CD1c-positive myeloid dendritic cell (primary cell): ENCODE data around the gene PLEKHG1.
A peak's percentile ranks its signal among the peaks of the same experiment; 100 is the strongest.

Experiments
- DNase-seq: peaks from one replicate; pipeline ENCODE4 v3.0.0-alpha.2; 2016; ENCODE audit errors: extremely low spot score

PLEKHG1 gene

DNA sequence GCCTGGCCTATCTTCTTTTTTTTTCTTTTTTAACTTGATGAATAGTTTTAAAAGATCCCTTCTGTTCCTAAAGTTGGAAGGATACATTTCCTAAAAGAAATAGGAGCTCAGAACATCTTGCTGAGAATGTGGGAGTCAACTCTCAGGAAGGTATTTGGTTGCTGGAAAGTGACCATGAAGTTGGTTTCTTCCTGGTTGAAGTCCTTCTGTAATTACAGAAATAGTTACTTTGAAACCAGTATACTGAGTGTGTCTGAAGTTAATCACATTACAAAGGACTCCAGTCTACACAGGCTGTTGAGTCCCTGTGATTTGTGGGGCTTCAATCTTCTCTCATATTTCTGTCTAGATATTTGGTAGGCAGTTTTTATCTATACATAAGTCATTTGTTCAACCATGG, 9.8 kb upstream of the PLEKHG1 start:
- DNase-seq, result no peak

DNA sequence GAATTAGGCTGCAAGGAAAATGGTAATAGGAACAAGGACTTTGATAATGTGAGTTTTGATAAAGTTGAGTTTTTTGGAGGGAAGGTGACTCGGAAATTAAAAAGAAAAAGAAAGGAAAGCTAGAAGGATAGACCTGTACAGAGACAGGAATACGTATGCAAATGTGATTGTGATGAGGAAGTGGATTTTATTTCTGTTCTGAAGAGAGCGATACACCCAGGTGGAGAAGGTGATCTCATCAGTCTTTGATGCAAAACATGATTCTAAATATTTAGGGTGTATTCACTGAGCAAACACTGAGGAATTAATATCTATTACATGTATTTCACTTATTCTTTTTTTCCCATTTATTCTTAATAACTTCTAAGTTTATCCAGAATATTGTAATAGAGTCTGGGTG, 9.2 kb upstream of the PLEKHG1 start:
- DNase-seq, result no peak

DNA sequence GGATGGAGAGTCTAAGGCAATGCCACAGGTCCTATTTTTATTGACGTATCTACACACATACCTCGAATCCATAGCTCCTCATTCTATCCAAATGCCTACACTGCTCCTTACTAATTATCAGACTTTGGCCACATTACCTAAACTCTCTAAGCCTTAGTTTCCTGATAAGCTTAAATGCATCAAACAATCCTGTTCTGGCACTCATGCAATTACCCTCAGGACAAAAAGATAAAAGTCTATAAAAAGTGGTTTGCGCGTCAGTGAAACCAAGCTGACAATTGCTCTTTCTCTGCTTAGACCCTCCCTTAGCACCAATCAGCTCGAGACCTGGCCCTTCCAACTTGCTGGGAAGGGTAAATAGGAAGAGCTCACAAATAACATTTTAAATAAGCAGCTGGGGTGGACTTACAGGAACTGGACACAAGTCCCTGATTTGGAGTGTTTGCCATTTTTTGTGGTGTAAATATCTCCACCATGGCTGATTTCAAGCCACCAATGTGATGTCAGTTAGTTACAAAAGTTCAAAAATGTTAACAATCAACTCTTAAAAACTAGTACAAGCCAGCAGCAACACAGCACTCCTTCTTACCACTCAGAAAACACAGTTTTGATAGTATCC, 7.2 kb upstream of the PLEKHG1 start:
- no peak for DNase-seq

DNA sequence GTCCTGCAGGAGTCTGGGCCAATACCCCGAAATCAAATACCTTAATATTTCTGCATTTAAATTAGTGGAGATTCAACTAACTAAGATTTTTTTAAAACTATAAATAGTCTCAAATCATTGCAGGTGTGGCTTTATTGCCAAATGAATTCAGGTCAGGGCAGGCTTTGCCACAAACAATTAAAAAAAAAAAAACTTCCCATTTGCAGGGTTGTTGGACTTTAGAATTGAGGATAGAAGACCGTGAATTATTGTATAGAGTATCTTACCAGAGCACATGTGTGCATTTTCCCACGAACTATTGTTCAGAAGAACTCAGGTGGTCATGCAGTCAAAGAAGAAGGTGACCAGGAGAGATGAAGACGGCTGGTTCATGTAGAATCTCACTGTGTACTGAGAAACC, 6.6 kb upstream of the PLEKHG1 start:
- DNase-seq, result no peak

DNA sequence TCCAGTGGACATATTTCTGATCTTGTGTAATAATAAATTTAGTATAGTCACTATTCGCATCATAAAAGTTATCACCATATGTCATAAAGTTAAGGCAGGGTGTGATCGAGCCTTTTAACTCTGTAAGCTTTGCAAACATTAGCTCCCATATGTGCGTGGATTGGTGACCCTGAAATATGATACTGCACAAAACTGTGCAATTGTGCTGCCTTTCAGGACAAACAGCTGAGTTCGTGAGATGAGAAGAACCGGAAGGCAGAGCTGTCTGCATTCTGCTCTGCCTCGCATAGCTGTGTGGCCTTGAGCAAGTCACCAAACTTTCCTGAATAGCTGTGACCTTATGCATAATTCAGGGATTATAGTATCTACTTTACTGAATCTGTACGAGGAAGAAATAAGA, 3.2 kb upstream of the PLEKHG1 start:
- no peak for DNase-seq

DNA sequence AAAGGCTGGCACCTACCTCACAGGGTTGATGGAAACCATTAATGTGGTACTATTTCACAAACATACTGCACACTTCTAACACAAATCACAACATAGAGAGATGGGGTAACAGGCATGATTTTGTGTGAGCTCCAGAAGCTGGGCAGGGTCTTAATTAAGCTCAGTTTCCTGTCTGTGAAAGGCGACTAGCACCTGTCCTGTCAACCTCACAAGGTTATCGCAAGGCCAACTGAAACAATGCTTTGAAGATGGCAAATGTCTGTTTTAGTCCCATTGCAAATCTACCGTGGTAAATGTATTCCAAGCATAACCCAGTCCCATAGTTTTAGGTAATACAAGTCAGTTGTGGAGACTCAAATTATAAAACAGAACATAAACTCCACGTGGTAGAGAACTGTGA, 1.3 kb upstream of the PLEKHG1 start:
- no peak for DNase-seq

DNA sequence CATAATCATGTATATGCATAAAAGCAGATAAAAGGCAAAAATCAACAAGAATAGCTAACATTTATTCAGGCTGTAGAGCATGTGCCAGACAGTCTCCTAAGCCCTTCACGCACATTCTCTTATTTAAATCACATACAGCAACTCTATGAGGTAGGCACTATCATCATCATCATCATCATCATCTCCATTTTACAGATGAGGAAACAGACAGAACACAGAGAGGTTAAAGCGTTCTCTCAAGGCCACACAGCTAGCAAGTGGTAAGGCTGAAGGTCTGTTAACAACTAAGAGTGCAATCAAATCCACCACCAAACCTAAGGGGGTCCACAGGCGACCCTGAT, 857 bp upstream of the PLEKHG1 start:
- no peak for DNase-seq

DNA sequence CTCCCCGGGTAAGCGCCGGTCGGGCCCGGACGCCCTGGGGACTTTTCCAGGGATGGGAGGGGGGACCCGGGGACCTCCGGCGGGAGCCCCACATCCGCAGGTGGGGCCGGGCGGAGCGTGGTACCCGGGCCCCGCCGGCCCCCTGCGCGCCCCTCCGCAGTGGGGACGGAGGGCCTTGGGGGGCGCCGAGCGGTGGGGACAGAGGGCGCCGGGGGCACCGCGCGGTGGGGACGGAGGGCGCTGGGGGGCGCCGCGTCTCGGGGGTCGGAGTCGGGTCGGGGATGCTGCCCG, 270 bp downstream of the PLEKHG1 start:
- DNase-seq, result no peak

DNA sequence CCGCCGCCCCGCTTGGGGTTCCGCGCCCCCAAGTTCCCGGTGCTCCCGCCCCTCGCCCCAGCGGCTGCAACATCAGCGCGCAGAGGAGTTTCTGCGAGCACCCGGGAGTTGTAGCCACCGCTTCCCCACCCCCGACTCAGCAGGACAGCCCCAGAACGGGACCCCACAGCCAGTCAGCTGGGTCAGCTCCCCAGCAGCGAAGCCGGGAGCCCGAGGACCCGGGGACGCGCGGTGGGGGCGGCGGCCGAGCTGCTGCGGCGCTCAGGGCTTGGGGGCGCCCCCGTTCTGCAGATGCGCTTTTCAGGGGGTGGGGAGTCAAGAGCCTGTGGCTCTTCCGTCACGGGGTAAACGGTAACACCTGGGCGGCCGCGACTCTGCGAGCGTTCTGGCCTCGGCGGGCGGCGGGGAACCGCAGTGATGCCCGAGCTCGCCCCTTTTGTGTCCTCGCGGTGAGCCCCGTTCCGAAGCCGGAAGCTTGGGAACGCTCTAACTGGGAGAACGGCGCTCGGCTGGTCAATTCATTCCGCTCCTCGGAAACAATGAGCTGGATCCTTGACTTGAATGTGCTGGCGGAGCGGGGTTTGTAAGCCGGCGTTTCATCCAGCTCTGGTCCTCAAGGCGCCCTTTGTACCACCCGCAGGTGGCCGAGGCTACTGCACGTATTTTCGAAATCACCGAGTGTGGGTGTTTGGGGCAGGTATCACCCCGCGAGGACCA, 774 bp downstream of the PLEKHG1 start:
- peak; percentile 25 for DNase-seq

DNA sequence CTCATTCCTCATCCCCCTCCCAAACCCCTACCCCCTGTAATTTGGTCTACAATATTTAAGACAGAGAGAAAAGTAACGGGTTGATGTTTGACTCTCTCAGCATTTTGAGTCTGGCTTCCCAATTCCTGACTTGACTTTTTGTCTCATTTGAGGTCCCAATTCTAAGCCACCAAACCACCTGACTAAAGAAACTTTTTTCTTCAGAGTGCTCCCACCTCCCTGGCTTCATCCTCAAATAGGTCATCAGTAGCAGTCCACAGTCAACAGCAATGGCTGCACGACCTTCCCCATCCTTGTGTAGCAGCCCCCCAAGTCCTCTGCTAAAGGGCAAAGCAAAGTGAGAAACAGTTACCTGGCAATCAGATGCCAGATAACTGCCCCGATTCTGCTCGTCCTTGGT, 1.8 kb downstream of the PLEKHG1 start:
- no peak for DNase-seq

DNA sequence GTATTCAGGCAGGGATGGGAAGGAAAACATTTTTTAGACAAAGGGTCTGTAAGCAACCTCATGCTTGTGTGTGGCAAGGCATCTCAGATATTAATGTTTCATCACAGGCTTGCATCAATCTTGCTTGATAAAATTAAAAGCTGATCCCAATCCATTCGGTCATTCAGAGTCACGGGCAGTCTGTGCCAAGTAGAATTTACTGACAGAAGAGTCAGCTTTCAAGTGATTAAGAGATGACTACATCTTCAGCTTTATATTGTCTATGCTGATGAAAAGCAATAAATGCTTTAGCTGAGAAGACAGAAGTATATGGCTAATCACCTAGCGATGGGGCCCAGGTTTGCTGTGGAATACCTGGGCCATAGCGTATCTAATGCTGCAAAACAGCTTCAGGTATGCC, 3.5 kb downstream of the PLEKHG1 start:
- DNase-seq, result no peak

DNA sequence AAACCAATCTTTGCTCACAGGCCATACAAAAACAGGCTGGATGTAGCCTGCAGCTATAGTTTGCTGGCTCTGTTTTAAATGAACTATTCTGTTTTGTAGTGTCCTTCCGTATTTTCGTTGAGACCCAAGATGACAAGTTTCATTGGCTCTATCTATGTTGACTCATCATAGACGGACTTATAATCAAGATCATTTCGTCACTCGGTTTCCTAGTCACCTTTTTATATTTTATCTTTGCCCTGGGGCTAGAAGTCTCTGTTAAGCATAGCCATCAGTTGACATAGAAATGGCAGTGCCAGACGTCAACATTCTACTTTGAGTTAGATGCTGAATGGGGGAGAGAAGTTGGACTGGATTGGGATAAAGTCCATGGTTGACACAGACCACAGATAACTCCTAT, 4.8 kb downstream of the PLEKHG1 start:
- DNase-seq, result no peak

DNA sequence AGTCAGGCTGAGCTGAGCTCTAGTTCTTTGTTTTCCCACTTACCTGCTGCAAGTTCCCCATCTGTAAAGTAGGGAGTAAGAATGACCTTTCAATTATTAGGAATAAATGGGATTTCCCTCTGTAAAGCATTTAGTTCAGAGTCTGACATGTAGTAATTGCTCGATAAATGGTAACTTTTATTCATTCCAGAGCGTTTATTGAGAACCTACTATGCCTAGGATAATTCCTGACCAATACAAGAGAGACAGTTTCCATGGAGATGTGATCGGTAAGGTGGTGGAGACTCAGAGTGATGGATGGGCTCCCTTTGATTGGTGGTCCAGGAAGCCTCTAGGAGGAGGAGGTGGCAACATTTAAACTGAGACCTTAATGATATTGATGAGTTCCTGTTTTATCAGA, 5.6 kb downstream of the PLEKHG1 start:
- no peak for DNase-seq

DNA sequence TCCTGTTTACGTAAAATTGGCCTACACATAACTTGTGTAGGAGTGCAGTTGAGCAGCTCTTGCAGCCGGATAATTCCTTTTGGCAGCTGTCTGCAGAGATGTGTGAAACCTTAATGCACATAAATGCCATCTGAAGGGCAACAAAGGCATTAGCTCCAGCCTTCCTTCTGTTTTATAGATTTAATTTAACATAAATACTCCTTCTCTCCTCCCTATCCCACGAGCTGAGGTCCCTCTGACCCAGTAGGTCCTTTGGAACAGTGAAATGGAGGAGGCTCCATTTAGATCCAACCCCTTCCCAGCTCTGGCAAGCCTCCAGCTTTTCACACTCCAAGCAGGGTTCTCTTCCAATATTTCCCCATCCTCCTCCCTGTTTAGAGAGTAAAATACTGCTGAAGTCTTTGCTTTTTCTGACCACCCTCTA, 6.5 kb downstream of the PLEKHG1 start:
- no peak for DNase-seq

DNA sequence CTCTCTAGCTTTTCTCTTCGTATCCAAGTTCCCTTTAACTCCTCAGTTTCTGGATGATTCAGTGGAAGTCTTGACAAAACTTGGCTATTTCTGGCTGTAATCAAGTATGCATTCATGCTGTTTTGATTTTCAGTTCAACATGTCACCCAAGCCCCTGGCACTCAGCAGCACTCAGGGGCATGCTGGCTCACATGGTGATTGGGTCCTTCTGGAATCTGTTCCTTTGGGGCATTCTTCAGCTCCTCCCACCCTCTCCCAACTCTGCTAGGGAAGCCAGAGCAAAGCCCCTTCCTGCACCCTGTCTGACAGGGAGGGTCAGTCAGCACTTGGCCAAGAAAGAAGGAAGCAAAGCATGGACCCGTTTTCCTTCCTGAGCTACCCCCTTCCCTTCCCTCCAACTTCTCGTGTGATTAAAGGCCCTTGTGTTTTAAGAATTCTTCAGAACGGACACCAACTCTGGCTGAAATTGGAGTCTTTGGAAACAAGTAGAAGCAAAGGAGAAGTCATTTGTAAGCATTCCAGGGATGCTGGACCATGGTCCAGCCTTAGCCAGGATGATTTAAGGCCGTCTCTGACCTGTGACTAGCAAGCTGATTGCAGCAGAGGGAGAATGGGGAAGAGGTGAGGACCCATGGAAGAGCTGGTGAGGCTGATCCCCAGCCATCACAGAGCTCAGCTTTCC, 7.1 kb downstream of the PLEKHG1 start:
- DNase-seq, result no peak

DNA sequence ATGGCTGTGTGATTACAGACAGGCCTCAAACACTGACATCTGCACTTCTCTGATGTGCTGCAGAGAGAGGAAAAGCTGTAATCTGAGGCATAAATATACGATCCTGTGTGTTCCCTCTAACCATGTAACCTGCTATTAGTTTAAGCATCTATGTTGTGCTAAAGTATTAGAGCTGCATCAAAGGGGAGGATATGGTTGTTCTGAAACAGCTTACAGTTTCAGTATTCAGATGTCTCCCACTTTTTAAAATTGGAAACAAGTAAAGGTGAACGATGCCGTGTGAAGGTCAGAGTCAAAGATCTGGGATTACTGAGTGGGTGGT, 7.6 kb downstream of the PLEKHG1 start:
- no peak for DNase-seq

DNA sequence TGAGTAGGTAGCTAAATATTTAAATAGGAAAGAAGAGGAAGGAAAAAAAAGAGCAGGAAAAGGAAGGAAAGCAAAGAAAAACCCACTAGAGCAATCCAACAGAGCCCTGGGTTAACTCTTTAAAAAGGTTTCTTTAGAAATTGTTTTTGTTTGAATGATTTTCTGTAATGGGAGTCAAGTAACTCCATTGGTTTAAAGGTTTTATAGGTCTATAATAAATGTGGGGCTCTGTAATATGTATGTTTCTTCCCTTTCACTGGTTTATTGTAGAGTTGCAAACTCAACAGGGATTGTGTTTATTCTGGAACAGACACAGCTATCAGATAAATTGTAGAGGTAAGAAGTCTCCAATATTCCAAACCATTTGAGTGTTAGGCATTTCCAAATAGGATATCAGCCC, 10.9 kb downstream of the PLEKHG1 start:
- DNase-seq, result no peak

DNA sequence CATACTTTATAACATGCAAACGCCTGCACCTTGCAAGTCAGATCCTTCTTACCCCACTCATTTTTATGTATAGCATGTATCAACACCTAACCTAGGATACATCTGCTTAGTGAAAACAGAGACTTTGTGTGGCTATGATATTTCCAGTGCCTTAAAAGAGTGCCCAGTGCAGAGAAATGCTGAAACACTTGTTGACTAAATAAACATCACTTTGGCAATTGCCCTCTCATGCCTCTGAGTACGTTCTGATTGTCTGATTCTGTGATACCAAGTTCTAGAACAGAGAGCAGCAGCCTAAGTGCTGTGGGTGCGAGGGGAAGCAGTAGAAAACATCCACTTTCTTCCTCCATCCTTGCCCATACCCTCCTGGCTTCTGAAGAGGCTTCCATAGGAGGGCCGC, 13.6 kb downstream of the PLEKHG1 start:
- DNase-seq, result no peak

DNA sequence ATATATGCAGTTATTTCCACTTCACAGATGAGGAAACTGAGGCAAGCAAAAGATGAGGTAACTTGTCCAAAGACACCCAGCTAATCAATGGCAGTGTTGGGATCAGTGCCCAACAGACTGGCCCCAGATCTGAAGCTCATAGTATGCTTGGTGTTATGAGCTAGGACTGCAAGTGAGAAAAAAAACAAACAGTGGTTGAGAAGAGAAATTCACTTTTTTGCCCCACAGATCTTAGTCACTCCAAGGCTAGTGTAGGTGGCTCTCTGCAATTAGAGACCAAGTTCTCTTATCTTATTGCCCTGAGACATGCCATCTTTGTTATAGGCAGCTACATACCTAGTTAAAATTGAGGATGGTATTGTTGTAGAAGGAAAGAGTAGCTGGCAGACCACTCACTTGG, 16.3 kb downstream of the PLEKHG1 start:
- DNase-seq, result no peak

DNA sequence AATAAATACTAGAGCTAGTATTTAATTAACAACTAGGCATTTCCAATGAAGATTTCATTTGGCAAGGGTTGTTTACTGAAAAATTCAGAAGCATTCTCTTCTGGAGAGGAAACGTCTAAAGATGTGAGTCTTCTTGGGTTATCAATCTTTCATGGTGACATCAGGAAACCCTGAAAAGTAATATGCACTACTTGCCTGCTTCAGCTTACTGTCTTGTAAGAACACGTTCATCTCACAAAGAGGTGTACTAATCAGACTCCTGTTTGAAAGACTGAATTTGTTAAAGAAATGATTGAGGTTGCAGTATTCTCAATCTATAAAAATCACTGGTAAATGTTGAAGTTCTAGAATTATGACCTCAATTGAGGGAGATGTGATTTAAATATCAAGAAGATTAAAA, 16.9 kb downstream of the PLEKHG1 start:
- no peak for DNase-seq

DNA sequence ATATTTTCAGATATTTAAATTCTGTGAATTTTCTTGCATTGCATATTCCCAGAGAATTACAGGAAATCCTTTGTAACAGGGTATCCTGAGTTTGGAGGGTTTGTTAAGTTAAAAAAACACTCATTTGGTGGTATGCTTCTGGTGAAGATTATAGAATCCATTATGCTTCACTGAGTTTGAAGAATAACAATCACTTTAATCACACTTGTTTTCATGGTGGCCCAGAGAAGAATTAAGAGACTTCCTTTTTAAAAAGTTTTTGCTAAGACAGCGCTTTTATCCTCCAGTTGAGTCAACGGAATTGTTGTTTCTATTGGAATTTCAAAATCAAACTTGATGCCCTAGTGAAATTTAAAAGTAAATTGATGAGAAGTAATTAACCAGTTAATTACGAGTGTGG, 17.4 kb downstream of the PLEKHG1 start:
- no peak for DNase-seq

DNA sequence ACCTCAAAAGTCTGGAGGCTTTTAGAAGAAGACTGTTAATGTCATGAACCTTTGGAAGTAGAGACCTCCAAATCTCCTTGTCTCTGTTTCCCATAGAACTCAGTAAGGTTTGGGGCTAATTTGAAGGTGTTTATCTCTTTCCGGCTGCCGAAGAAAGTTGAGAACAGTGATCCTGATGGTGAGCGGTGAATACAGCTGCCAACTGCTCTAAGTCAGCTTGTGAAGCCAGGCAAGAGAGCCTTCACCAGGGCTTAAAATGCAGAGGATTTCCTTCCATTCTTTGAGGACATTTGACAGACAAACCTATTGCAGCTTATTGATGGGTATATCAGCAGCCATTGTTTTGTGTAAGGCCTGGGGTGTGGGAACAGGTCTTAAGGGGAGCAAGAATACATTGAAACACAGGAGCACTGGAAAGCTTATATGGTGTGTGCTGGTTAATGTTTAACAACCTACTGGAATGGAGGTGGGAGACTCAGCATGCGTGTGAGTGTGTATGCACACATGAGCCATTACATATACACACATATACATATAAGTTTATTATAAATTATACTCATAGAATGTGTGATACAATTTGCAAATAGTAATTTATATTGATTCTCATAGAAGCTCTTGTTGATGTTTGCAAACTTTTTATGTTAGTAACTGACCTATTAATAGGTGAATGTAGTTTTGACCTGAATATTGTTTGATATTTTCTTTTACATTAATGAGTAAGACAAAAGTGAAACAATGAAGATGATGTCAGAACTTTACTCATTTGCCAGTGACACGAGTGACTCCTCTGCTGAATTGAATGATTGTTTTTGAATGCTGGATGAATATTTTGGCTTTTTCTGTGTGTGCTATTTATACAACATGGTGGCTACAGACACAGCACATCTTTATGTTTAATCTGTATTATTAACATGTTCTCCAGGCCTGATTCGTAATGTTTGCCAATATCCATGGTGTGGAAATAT, 18.1 kb downstream of the PLEKHG1 start:
- no peak for DNase-seq

DNA sequence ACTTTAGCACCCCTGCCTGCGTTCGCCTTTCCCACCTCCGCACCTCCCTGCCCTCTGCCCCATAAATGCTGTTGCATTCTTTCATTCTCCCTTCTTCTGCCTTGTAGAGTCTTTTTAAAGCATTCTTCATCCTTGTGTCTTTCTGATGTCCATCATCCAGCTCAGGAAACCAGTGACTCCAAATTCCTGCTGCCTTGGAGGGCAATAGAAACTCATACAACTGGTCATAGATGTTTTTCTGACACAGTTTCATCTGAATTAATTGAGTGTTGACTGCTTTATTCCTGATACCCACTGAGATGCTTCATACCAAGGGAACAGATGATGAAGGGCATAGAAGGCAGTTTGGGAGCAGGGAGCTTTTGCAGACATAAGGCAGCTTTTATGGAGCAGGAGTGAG, 19.6 kb downstream of the PLEKHG1 start:
- no peak for DNase-seq
